B cell (primary cell): ENCODE results near the gene HGFAC. TPM values are rescaled to one million over a fixed set of nuclear protein-coding genes. Genes with fewer than 3 reads are reported as not detected.

ENCODE experiments used
- ATAC-seq: fragments of 200-7000 bp; cut with Tn5 transposase; one replicate; pipeline ENCODE4 v1.10.0; 2021; ENCODE audit warnings: low read depth, mild to moderate bottlenecking, moderate number of reproducible peaks, moderate library complexity
- CTCF ChIA-PET: fragments of 350-600 bp; sonication (Branson Sonifier 250); formaldehyde crosslinking; loops from one replicate; lab custom pipeline; 2021; ENCODE audit warnings: antibody characterized with exemption, inconsistent platforms; lab: Charles Lee
- POLR2A ChIA-PET: fragments of 350-600 bp; sonication (Branson Sonifier 250); formaldehyde crosslinking; loops from one replicate; lab custom pipeline; 2021; ENCODE audit warnings: antibody characterized with exemption; lab: Charles Lee
- DNase-seq: peaks from one replicate; pipeline ENCODE4 v3.0.0; 2013
- H2AFZ ChIP-seq: 2 replicates; pipeline ENCODE4 v1.6.1; 2012; ENCODE audit warnings: mild to moderate bottlenecking, low read depth, low read length; ENCODE audit not compliant: insufficient read depth, poor library complexity, severe bottlenecking
- H3K27ac ChIP-seq, 2 donors: 1 replicate in 1 of 2; 2 replicates in 1 of 2; pipeline ENCODE4 v1.5.1; 2012 to 2013; ENCODE audit warnings: low read length in 2 of 2, mild to moderate bottlenecking in 2 of 2, moderate library complexity in 1 of 2
- H3K27me3 ChIP-seq, 4 experiments: fragments of 200-600 bp in 1 of 4; sonication (generic) in 1 of 4; replicated peaks in 1 of 4; 1 replicate in 2 of 4; 2 replicates in 2 of 4; pipeline versions ENCODE4 v1.6.1 to v1.7.0; 2013 to 2016; ENCODE audit warnings: low read length in 3 of 4, mild to moderate bottlenecking in 2 of 4, mixed read lengths in 1 of 4, moderate library complexity in 1 of 4; ENCODE audit not compliant: insufficient read depth in 4 of 4, control insufficient read depth in 3 of 4; ENCODE audit errors: control extremely low read depth in 1 of 4
- H3K36me3 ChIP-seq, 2 experiments: replicated peaks in 1 of 2; 1 replicate in 1 of 2; 2 replicates in 1 of 2; pipeline versions ENCODE4 v1.6.1 to v1.7.1; 2013; ENCODE audit warnings: low read length in 1 of 2; ENCODE audit not compliant: insufficient read depth in 2 of 2, control insufficient read depth in 1 of 2; ENCODE audit errors: control extremely low read depth in 1 of 2, extremely low read depth in 1 of 2
- H3K4me1 ChIP-seq, 2 donors: fragments of 200-600 bp in 1 of 2; sonication (generic) in 1 of 2; 1 replicate in 1 of 2; 2 replicates in 1 of 2; pipeline versions ENCODE4 v1.5.1 to v1.6.1; 2013 to 2017; ENCODE audit warnings: low read length in 2 of 2; ENCODE audit not compliant: control insufficient read depth in 2 of 2, insufficient read depth in 2 of 2
- H3K4me2 ChIP-seq: replicated peaks from 2 replicates; pipeline ENCODE3; 2012; ENCODE audit warnings: mild to moderate bottlenecking, low read depth, low read length; ENCODE audit not compliant: poor library complexity, severe bottlenecking
- H3K4me3 ChIP-seq, 5 experiments: fragments of 200-600 bp in 1 of 5; sonication (generic) in 1 of 5; 1 replicate in 3 of 5; 2 replicates in 2 of 5; pipeline versions ENCODE4 v1.5.1 to v1.7.0; 2011 to 2016; ENCODE audit warnings: low read length in 4 of 5, mild to moderate bottlenecking in 4 of 5, low read depth in 2 of 5, control low read depth in 1 of 5, moderate library complexity in 1 of 5; ENCODE audit not compliant: insufficient read depth in 1 of 5; ENCODE audit errors: control extremely low read depth in 1 of 5, extremely low read depth in 1 of 5
- H3K79me2 ChIP-seq: fragments of 200-600 bp; sonication (generic); one replicate; pipeline ENCODE4 v1.6.0; 2016; ENCODE audit warnings: low read length; ENCODE audit not compliant: control insufficient read depth, insufficient read depth
- H3K9ac ChIP-seq: fragments of 200-600 bp; sonication (generic); 2 replicates; pipeline ENCODE4 v1.6.1; 2017; ENCODE audit warnings: mild to moderate bottlenecking, low read length, moderate library complexity
- H3K9me3 ChIP-seq, 3 donors: one replicate each; pipeline versions ENCODE4 v1.6.1 to v1.7.1; 2013; ENCODE audit warnings: low read length in 2 of 3; ENCODE audit not compliant: control insufficient read depth in 2 of 3, insufficient read depth in 1 of 3; ENCODE audit errors: control extremely low read depth in 1 of 3
- H4K20me1 ChIP-seq: 2 replicates; pipeline ENCODE4 v1.6.0; 2012; ENCODE audit warnings: mild to moderate bottlenecking, low read length; ENCODE audit not compliant: insufficient read depth, control insufficient read depth, poor library complexity, severe bottlenecking
- H3K27ac Mint-ChIP-seq: one replicate; pipeline ENCODE4 v1.8.0; 2021; ENCODE audit warnings: mixed read lengths
- H3K27me3 Mint-ChIP-seq: one replicate; pipeline ENCODE4 v1.8.0; 2021; ENCODE audit warnings: mixed read lengths
- H3K4me1 Mint-ChIP-seq: one replicate; pipeline ENCODE4 v1.8.0; 2021; ENCODE audit warnings: mixed read lengths
- H3K4me3 Mint-ChIP-seq: one replicate; pipeline ENCODE4 v1.8.0; 2021; ENCODE audit warnings: mixed read lengths
- H3K9me3 Mint-ChIP-seq: one replicate; pipeline ENCODE4 v1.8.0; 2022; ENCODE audit warnings: mixed read lengths; ENCODE audit not compliant: insufficient read depth
- CTCF ChIP-seq: fragments of 200-600 bp; IDR thresholded peaks from one replicate; pipeline ENCODE4 v1.8.0; 2022; ENCODE audit warnings: antibody characterized with exemption, mild to moderate bottlenecking
- EZH2 ChIP-seq: IDR thresholded peaks from 2 replicates; pipeline ENCODE4 v1.6.1; 2012; ENCODE audit warnings: borderline replicate concordance, low read depth, mild to moderate bottlenecking, moderate library complexity, low read length; ENCODE audit not compliant: insufficient read depth, poor library complexity, severe bottlenecking
- WGBS: methylation state at CpG from one replicate; pipeline ENCODE4 v1.1.5; 2013; ENCODE audit warnings: missing lambda C conversion rate; ENCODE audit not compliant: insufficient coverage; 5-methylcytosine and 5-hydroxymethylcytosine counted together
- intact Hi-C: fragments of 100-400 bp; cut with micrococcal nuclease; formaldehyde crosslinking; loops from one replicate; pipeline ENCODE4 v1.10.0; 2022
- polyA plus RNA-seq: library from polyadenylated mRNA; depleted of rRNA; stranded (reverse); fragments of >200 nt; gene quantifications from 2 replicates; pipeline ENCODE4 v1.2.3, GENCODE V29; 2012
- total RNA-seq, 2 donors: library from RNA; stranded (reverse); fragments of 120-200 nt in 1 of 2; gene quantifications; 1 replicate in 1 of 2; 2 replicates in 1 of 2; pipeline versions ENCODE4 v1.2.3 to v1.2.4, GENCODE V29; 2013 to 2022

The HGFAC gene
- total and polyA plus RNA-seq, 2 donors (not counting 1 experiment from before 2014, with no cell fraction given), result not detected

GRCh38 chr4:3466691-3467600, 25.2 kb downstream of the HGFAC start:
- Histone ChIP-seq H2AFZ (no peak overlapping the region), H3K9me3 (peaks cover 0 to 17% (median 0%) of the 10 kb centered on the region in 3 donors), H3K79me2 (no peaks in the 10 kb centered on the region), H3K9ac (no peak overlapping the region), H3K27me3 (peaks cover 0 to 34% (median 8%) of the 10 kb centered on the region in 4 experiments), H3K27ac (no peak overlapping the region), H3K4me1 (peaks cover 0 to 12% of the 10 kb centered on the region in 2 donors), H3K4me3 (no peak overlapping the region), H3K4me2 (no peak overlapping the region), H3K36me3 (no peaks in the 10 kb centered on the region), H4K20me1 (no peaks in the 10 kb centered on the region)
- 90% methylated on average over 30 of the region's 40 CpGs for WGBS
- peaks cover 18% of the 10 kb centered on the region for H3K27me3 Mint-ChIP-seq
- no peak for ATAC-seq
- H3K4me3 Mint-ChIP-seq, result no peak overlapping the region
- ChIA-PET POLR2A (no interaction called here), CTCF (interaction anchor here (1.1 kb wide), 1 partner anchor 14 kb away, joined by 5 read pairs; no protein-coding TSS in a partner anchor)
- no peaks in the 10 kb centered on the region for H3K4me1 Mint-ChIP-seq
- TF ChIP-seq EZH2 (no peak), CTCF (no peak)
- H3K9me3 Mint-ChIP-seq, result no peaks in the 10 kb centered on the region
- intact Hi-C loops, result no loop called here
- H3K27ac Mint-ChIP-seq, result no peak overlapping the region
- no peak for DNase-seq

- Histone ChIP-seq H3K4me2 (no peak overlapping the region), H4K20me1 (no peaks in the 10 kb centered on the region), H3K4me1 (peaks cover 0 to 8% of the 10 kb centered on the region in 2 donors), H3K9ac (no peak overlapping the region), H3K36me3 (no peaks in the 10 kb centered on the region), H3K9me3 (peaks cover 0 to 17% (median 0%) of the 10 kb centered on the region in 3 donors), H2AFZ (no peak overlapping the region), H3K79me2 (no peaks in the 10 kb centered on the region), H3K27me3 (peaks cover 0 to 27% (median 6%) of the 10 kb centered on the region in 4 experiments), H3K27ac (no peak overlapping the region), H3K4me3 (no peak overlapping the region)
- intact Hi-C loops, result no loop called here
- no peaks in the 10 kb centered on the region for H3K9me3 Mint-ChIP-seq
- H3K27me3 Mint-ChIP-seq, result peaks cover 14% of the 10 kb centered on the region
- POLR2A ChIA-PET, result no interaction called here
- H3K4me1 Mint-ChIP-seq, result no peaks in the 10 kb centered on the region
- CTCF ChIA-PET, result no interaction called here
- WGBS, result 90% methylated on average over 11 of the region's 15 CpGs
- no peak overlapping the region for H3K27ac Mint-ChIP-seq
- no peak for TF ChIP-seq EZH2
- no peak for TF ChIP-seq CTCF
- DNase-seq (no peak), ATAC-seq (no peak)
- H3K4me3 Mint-ChIP-seq, result no peak overlapping the region
These were observed 25.8 kb downstream of the HGFAC start for GRCh38 chr4:3467601-3468031.
